Peyer's patch (tissue), 4 donors: ENCODE results near the gene KAZN.

Experiments used
- POLR2A ChIP-seq, 2 donors: fragments of 450-650 bp; IDR thresholded peaks; one replicate each; pipeline ENCODE4 v1.5.1; 2017; ENCODE audit warnings: antibody characterized with exemption in 2 of 2, mild to moderate bottlenecking in 2 of 2, moderate library complexity in 2 of 2
- TF ChIP-seq, protein P1 (sequence below), 6 experiments: fragments of 450-650 bp in 4 of 6; fragments of 200-600 bp in 2 of 6; sonication (generic) in 1 of 6; IDR thresholded peaks; one replicate each; pipeline ENCODE4 v1.5.1; 2017 to 2019; ENCODE audit warnings: antibody characterized with exemption in 6 of 6, mild to moderate bottlenecking in 3 of 6, moderate library complexity in 1 of 6

DNA sequence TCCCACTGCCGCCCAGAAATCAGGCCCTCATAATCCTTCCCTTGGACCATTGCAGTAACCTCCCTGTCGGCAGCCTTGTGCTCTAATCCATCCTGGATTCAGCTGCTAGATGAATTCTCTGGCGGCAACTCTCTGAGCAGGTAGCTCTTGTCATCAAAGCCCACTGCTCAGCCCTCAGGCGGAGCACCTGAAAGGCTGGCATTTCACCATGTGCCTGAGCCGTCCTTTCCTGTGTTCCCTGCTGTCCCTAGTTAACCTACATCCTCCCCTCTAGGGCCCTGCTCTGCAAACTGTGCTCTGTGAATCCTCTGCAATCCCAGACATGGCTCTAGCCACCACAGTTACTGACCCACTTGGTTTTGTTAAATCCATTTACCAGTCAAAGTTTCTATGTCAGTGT is 118.0 kb downstream of the KAZN start:
- TF ChIP-seq, protein P1, sequence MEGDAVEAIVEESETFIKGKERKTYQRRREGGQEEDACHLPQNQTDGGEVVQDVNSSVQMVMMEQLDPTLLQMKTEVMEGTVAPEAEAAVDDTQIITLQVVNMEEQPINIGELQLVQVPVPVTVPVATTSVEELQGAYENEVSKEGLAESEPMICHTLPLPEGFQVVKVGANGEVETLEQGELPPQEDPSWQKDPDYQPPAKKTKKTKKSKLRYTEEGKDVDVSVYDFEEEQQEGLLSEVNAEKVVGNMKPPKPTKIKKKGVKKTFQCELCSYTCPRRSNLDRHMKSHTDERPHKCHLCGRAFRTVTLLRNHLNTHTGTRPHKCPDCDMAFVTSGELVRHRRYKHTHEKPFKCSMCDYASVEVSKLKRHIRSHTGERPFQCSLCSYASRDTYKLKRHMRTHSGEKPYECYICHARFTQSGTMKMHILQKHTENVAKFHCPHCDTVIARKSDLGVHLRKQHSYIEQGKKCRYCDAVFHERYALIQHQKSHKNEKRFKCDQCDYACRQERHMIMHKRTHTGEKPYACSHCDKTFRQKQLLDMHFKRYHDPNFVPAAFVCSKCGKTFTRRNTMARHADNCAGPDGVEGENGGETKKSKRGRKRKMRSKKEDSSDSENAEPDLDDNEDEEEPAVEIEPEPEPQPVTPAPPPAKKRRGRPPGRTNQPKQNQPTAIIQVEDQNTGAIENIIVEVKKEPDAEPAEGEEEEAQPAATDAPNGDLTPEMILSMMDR (IDR thresholded peaks at IDR 0.05) = no peak
- no peak for TF ChIP-seq POLR2A (IDR thresholded peaks at IDR 0.05)
